ENCODE results near the gene MAVS.
A peak's percentile ranks its signal among the peaks of the same experiment; 100 is the strongest.

MAVS gene

DNA sequence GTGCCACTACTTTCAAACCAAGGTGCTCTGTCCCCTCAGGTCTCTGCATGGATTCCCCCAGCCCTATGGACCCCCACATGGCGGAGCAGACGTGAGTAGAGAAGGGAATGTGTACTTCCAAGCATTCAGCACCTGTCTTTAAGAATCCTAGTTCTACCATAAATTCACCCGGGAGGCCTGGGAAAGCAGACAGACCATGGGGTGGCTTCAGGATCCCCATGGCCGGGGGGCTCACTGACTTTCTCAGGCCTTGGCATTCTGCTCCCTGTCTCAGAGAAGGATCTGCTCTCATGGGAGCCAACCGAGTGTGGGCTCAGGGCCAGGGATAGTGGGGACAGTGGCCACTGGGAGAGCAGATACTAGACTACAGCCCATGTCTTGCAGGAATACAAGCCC is 48.3 kb upstream of the MAVS start:
- H3K4me3 ChIP-seq (ENCODE audit: low read depth in 1 of 2, low read length in 2 of 2): no peak overlapping the region
- H4K20me1 ChIP-seq (ENCODE audit: insufficient read depth, low read length): peaks cover 23% of the 10 kb centered on the region
- H3K4me2 ChIP-seq (ENCODE audit: insufficient read depth, low read length): peak overlapping the region; percentile 84
- H3K79me2 ChIP-seq (ENCODE audit: insufficient read depth, low read length): peaks cover 58% of the 10 kb centered on the region
- H3K36me3 ChIP-seq (ENCODE audit: insufficient read depth, low read length): peaks cover 69% of the 10 kb centered on the region
- peak overlapping the region; percentile 79 for H3K27ac ChIP-seq (ENCODE audit: low read length)
- TF ChIP-seq, protein P1, sequence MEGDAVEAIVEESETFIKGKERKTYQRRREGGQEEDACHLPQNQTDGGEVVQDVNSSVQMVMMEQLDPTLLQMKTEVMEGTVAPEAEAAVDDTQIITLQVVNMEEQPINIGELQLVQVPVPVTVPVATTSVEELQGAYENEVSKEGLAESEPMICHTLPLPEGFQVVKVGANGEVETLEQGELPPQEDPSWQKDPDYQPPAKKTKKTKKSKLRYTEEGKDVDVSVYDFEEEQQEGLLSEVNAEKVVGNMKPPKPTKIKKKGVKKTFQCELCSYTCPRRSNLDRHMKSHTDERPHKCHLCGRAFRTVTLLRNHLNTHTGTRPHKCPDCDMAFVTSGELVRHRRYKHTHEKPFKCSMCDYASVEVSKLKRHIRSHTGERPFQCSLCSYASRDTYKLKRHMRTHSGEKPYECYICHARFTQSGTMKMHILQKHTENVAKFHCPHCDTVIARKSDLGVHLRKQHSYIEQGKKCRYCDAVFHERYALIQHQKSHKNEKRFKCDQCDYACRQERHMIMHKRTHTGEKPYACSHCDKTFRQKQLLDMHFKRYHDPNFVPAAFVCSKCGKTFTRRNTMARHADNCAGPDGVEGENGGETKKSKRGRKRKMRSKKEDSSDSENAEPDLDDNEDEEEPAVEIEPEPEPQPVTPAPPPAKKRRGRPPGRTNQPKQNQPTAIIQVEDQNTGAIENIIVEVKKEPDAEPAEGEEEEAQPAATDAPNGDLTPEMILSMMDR (IDR thresholded peaks at IDR 0.05; ENCODE audit: borderline replicate concordance, extremely low read depth, low read length, poor library complexity, severe bottlenecking): no peak
- TF ChIP-seq EZH2 (IDR thresholded peaks at IDR 0.05; ENCODE audit: borderline replicate concordance, low read depth, low read length, severe bottlenecking): no peak
- H2AFZ ChIP-seq (ENCODE audit: low read depth, low read length): no peak overlapping the region
- H3K27me3 ChIP-seq (ENCODE audit: insufficient read depth, low read length, poor library complexity): no peaks in the 10 kb centered on the region
- DNase-seq (no peak), ATAC-seq (ENCODE audit: insufficient read depth, low read depth) (no peak)
- peak overlapping the region; percentile 38 for H3K9ac ChIP-seq (ENCODE audit: low read depth, low read length)
- no peaks in the 10 kb centered on the region for H3K9me3 ChIP-seq (ENCODE audit: insufficient read depth, low read length, severe bottlenecking)
- peaks cover 61% of the 10 kb centered on the region for H3K4me1 ChIP-seq (ENCODE audit: insufficient read depth, low read length)

- H3K4me2 ChIP-seq (ENCODE audit: insufficient read depth, low read length): peak overlapping the region; percentile 84
- H3K9me3 ChIP-seq (ENCODE audit: insufficient read depth, low read length, severe bottlenecking): no peaks in the 10 kb centered on the region
Observed at GRCh38 chr20:3798908-3799248, 47.8 kb upstream of the MAVS start.

GRCh38 chr20:3800256-3800877 is 46.3 kb upstream of the MAVS start:
- H3K9me3 ChIP-seq (ENCODE audit: insufficient read depth, low read length, severe bottlenecking): no peaks in the 10 kb centered on the region
- no peak overlapping the region for H3K4me3 ChIP-seq (ENCODE audit: low read depth in 1 of 2, low read length in 2 of 2)
- peak overlapping the region; percentile 79 for H3K27ac ChIP-seq (ENCODE audit: low read length)
- no peak overlapping the region for H3K4me2 ChIP-seq (ENCODE audit: insufficient read depth, low read length)
- ATAC-seq (ENCODE audit: insufficient read depth, low read depth) (no peak), DNase-seq (no peak)
- H3K79me2 ChIP-seq (ENCODE audit: insufficient read depth, low read length): peaks cover 47% of the 10 kb centered on the region
- H3K4me1 ChIP-seq (ENCODE audit: insufficient read depth, low read length): peaks cover 48% of the 10 kb centered on the region
- H2AFZ ChIP-seq (ENCODE audit: low read depth, low read length): no peak overlapping the region
- peaks cover 29% of the 10 kb centered on the region for H4K20me1 ChIP-seq (ENCODE audit: insufficient read depth, low read length)
- H3K36me3 ChIP-seq (ENCODE audit: insufficient read depth, low read length): peaks cover 89% of the 10 kb centered on the region
- TF ChIP-seq, protein P1 (IDR thresholded peaks at IDR 0.05; ENCODE audit: borderline replicate concordance, extremely low read depth, low read length, poor library complexity, severe bottlenecking): no peak
- no peak for TF ChIP-seq EZH2 (IDR thresholded peaks at IDR 0.05; ENCODE audit: borderline replicate concordance, low read depth, low read length, severe bottlenecking)
- H3K9ac ChIP-seq (ENCODE audit: low read depth, low read length): peak overlapping the region; percentile 38; the same call in 1 of the 2 replicates
- no peaks in the 10 kb centered on the region for H3K27me3 ChIP-seq (ENCODE audit: insufficient read depth, low read length, poor library complexity)

More at GRCh38 chr20:3798908-3799248, 47.8 kb upstream of the MAVS start:
- H4K20me1 ChIP-seq (ENCODE audit: insufficient read depth, low read length): peaks cover 23% of the 10 kb centered on the region
- no peak; the same call in 2 of the 3 replicates for ATAC-seq (ENCODE audit: insufficient read depth, low read depth)
- H3K27ac ChIP-seq (ENCODE audit: low read length): peak overlapping the region; percentile 79
- no peaks in the 10 kb centered on the region for H3K27me3 ChIP-seq (ENCODE audit: insufficient read depth, low read length, poor library complexity)
- no peak for TF ChIP-seq EZH2 (IDR thresholded peaks at IDR 0.05; ENCODE audit: borderline replicate concordance, low read depth, low read length, severe bottlenecking)
- TF ChIP-seq, protein P1 (IDR thresholded peaks at IDR 0.05; ENCODE audit: borderline replicate concordance, extremely low read depth, low read length, poor library complexity, severe bottlenecking): no peak
- no peak for DNase-seq
- peaks cover 61% of the 10 kb centered on the region for H3K4me1 ChIP-seq (ENCODE audit: insufficient read depth, low read length)
- peaks cover 74% of the 10 kb centered on the region for H3K36me3 ChIP-seq (ENCODE audit: insufficient read depth, low read length)
- peak overlapping the region; percentile 38 for H3K9ac ChIP-seq (ENCODE audit: low read depth, low read length)
- H3K4me3 ChIP-seq (ENCODE audit: low read depth in 1 of 2, low read length in 2 of 2): peak overlapping the region in 1 of 2 experiments; percentile 31; a peak in 2 of 4 replicates
- H2AFZ ChIP-seq (ENCODE audit: low read depth, low read length): no peak overlapping the region
- peaks cover 58% of the 10 kb centered on the region for H3K79me2 ChIP-seq (ENCODE audit: insufficient read depth, low read length)

Measured in DND-41 (cell line).